GM12872 (cell line): ENCODE measurements around the gene POLR3A.

ENCODE experiments used
- TF ChIP-seq, protein P1 (sequence below): IDR thresholded peaks from 3 replicates; pipeline ENCODE4 v1.5.1; 2011; ENCODE audit warnings: low read depth, mild to moderate bottlenecking, low read length, moderate library complexity; ENCODE audit not compliant: insufficient read depth

Gene POLR3A

DNA sequence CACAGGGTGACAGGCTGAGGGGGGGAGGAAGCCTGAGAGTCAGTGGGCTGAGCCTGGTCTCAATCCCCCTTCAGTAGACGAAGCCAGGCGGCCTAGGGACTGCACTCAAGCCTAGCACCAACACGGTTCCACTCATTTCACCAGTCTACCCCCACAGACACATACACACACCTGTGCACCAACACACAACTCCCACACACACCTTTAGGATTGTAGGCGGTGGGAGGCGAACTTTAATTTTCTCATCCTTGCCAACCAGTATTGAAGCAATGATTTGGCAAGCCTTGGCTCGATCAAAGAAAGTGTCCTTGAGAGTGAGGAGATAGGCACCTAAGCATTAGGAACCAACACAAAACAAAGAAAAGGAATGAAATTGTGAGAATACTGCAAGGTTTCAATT is 19.7 kb downstream of the POLR3A start:
- TF ChIP-seq, protein P1, sequence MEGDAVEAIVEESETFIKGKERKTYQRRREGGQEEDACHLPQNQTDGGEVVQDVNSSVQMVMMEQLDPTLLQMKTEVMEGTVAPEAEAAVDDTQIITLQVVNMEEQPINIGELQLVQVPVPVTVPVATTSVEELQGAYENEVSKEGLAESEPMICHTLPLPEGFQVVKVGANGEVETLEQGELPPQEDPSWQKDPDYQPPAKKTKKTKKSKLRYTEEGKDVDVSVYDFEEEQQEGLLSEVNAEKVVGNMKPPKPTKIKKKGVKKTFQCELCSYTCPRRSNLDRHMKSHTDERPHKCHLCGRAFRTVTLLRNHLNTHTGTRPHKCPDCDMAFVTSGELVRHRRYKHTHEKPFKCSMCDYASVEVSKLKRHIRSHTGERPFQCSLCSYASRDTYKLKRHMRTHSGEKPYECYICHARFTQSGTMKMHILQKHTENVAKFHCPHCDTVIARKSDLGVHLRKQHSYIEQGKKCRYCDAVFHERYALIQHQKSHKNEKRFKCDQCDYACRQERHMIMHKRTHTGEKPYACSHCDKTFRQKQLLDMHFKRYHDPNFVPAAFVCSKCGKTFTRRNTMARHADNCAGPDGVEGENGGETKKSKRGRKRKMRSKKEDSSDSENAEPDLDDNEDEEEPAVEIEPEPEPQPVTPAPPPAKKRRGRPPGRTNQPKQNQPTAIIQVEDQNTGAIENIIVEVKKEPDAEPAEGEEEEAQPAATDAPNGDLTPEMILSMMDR: no peak

DNA sequence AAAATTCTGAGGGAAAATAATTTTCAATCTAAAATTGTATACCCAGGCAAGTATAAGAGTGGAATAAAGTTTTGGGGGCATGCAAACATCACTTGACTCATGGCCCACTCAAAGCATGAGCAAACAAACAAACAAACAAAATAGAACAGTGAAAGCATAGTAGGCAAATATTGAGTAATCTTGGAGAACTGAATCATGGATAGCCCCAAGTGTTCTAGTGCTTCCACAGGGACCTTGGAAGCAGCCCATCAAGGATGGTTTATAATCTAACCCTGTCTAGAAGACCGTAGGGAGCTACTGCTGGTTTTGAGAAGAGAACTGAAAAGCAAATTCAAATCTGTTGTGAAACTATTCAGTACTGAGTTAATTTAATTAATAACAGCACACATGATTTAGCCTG is 22.1 kb downstream of the POLR3A start:
- TF ChIP-seq, protein P1: no peak

DNA sequence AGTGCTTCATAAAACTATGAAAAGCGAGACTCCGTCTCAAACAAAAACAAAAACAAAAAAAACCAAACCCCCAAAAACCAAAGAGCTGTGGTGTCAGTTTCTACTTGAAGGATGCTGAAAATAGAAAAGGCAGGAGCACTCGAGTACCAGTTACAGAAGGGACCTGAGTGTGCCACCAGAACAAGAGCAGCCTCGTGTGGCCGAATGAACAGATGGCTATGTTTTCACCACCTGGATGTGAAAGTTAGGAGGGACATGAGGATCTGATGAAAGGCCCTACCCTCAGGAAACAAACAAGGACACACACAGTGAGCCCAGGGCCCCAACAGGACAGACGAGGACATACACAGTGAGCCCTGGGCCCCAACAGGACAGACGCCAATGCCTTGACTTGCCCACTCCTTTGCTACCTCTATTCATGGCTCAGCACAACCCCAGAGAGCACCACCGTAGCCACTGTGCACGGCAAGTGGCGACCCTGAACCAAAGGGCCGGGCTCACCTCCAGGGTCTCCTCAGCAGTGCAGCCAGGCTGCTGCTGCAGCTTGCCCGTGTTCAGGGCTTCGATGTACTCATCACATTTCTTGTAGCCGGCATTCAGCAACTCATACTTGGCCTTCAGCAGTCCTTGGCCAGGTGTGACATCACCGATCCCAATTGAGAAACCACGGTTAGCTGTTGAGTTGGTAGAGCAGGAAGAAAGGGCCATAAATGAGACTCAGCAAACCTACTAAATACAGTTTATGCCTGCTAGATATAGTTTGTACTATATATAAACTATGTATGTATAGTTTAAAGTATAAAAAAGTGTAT is 24.9 kb downstream of the POLR3A start:
- TF ChIP-seq, protein P1: no peak

DNA sequence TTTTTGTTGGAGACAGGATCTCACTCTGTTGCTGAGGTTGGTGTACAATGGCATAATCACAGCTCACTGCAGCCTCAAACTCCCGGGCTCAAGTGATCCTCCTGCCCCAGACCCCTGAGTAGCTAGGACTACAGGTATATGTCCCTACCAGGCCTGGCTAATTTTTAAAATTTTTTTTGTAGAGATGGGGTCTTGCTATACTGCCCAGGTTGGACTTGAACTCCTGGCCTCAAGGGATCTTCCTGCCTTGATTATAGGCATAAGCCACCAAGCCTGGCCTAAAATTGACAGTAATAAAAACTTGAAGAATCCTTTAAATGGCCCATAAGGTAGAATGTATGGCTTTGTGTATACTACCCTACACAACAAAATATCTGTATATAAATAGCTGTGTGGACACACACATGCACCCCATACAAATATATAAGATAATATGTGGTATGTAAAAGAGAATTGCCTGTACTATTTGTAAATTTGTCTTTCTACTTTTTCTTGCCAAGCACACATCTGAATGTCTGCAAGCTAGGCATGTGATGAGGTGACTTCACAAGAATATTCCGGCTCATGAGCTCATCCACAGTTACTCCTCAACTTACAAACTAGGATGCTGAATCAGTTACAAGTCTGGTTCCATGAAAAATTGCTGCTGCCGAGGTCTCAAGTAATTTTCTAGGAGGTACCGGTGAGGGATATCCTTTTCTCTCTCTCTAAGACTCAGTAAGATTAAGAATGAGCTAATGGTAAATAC is 26.6 kb downstream of the POLR3A start:
- TF ChIP-seq, protein P1: no peak

DNA sequence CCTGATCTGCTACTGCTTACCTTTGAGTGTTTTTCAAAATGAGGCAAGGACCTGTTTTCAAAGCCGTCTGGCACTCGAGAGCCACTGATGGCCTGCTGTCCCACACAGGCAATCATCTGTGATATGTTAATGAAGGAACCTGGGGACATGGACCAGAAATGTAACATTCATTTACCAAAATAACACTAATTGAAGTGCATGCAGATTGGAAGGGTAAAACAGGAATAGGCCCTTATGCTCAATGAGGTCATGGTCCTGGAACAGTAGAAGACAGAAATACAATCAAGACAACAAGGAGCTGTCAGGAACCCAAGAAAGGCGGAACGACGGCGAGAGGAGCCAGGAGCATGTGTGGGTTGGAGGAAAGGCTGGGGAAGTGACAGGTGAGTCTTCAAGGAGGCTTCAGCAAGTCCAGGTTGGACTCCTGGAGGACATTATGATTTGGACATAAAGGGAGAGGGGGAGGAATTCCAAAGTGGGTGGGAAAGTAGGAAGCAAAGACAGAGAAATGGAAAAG is 28.3 kb downstream of the POLR3A start:
- TF ChIP-seq, protein P1: no peak

DNA sequence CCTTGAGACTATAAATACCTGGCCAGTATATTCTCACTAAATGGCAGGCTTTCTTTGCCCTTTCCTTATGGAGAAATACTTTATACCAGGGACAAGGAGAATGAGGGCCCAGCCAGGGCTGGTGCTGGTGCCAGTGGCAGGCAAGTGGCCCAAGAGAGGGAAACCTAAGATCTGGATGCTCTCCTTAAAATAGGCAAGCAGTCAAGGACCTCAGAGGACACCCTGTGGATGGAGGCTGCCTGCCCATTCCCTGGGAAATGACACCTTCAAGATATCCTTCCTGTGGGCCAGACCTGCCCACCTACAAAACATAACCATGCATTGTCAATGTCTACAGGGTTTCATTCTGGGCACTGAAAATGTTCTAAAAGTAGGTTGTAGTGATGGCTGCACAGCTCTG is 29.1 kb downstream of the POLR3A start:
- TF ChIP-seq, protein P1: no peak

DNA sequence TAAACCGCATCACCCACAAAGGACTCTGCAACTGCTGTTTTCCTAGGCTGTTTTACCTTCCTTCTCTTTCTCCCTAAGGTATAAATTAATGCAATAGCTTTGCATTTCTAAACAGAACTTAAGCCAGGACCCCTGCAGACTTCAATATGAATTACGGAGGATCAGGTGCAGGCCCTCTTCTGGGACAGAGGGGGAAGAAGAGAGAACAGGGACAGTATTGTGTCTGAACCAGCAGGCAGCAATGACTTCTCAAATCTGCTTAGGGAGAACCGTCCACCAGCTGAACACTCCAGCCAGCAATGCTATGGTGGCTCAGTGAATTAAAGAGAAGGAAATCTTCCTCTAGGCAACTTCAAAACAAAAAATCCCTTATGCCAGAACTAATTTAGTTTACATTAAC is 35.7 kb downstream of the POLR3A start:
- TF ChIP-seq, protein P1: no peak
